Astrocyte (in vitro differentiated cells and primary cell): Measurements from ENCODE around the gene ZNF385C.

Experiments used
- EZH2 ChIP-seq: IDR thresholded peaks from 2 replicates; pipeline ENCODE4 v1.6.1; 2012; ENCODE audit warnings: mild to moderate bottlenecking, low read length, inconsistent platforms; ENCODE audit not compliant: insufficient read depth
- TF ChIP-seq, protein P1 (sequence below): IDR thresholded peaks from 2 replicates; pipeline ENCODE4 v1.5.1; 2011; ENCODE audit warnings: low read depth, mild to moderate bottlenecking, inconsistent platforms, low read length, moderate library complexity; ENCODE audit not compliant: insufficient read depth

DNA sequence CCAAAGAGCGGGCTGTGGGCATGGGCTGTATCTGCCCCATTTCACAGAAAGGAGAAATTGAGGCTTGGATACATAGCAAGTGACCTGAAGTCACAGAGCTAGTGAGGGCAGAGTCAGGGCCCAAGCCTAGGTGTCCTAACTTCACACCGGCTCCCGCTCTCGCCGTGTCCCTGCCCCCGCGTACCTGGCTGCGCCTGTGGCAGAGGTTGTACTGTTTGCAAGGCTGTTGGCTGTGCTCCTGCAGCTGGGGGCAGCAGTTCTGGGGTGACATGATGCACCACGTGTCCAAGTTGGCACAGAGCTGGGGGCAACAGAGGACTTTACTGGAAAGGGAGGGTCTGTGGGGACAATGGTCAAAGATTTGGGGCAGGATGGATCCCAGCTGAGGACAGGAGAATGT lies 10.8 kb upstream of the ZNF385C start:
- TF ChIP-seq, protein P1, sequence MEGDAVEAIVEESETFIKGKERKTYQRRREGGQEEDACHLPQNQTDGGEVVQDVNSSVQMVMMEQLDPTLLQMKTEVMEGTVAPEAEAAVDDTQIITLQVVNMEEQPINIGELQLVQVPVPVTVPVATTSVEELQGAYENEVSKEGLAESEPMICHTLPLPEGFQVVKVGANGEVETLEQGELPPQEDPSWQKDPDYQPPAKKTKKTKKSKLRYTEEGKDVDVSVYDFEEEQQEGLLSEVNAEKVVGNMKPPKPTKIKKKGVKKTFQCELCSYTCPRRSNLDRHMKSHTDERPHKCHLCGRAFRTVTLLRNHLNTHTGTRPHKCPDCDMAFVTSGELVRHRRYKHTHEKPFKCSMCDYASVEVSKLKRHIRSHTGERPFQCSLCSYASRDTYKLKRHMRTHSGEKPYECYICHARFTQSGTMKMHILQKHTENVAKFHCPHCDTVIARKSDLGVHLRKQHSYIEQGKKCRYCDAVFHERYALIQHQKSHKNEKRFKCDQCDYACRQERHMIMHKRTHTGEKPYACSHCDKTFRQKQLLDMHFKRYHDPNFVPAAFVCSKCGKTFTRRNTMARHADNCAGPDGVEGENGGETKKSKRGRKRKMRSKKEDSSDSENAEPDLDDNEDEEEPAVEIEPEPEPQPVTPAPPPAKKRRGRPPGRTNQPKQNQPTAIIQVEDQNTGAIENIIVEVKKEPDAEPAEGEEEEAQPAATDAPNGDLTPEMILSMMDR, result no peak
- TF ChIP-seq EZH2, result no peak
